ENCODE data around the gene NUP205.
A peak's percentile ranks its signal among the peaks of the same experiment; 100 is the strongest.
"Not testable (repeated sequence)": the region's sequence is repeated elsewhere in the genome, so short reads cannot be mapped to it uniquely, and the experiment has no call there.

NUP205 gene

DNA sequence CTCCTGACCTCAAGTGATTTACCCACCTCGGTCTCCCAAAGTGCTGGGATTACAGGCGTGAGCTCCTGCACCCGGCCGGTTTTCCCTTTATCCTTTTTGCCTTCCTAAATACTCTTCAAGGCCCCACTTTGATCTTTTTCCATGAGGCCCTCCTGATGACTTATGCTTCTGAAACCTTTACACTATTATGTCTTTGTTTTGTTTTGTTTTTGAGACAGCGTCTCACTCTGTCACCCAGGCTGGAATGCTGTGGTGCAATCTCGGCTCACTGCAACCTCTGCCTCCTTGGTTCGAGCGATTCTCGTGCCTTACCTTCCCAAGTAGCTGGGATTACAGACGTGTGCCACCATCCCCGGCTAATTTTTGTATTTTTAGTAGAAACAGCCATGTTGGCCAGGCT is 108.4 kb downstream of the NUP205 start (continued):
- TF ChIP-seq ZNF155 (tag by site-specific recombination; IDR thresholded peaks at IDR 0.05) (no peak), ZNF549 (tag by site-specific recombination; IDR thresholded peaks at IDR 0.05) (no peak), ZFP69B (tag by site-specific recombination; IDR thresholded peaks at IDR 0.05) (no peak), YY2 (tag by site-specific recombination; IDR thresholded peaks at IDR 0.05) (no peak), OVOL3 (tag by site-specific recombination; IDR thresholded peaks at IDR 0.05) (no peak), ZNF302 (tag by site-specific recombination; IDR thresholded peaks at IDR 0.05; ENCODE audit: low read depth) (no peak)
- TF ChIP-seq, protein P1, sequence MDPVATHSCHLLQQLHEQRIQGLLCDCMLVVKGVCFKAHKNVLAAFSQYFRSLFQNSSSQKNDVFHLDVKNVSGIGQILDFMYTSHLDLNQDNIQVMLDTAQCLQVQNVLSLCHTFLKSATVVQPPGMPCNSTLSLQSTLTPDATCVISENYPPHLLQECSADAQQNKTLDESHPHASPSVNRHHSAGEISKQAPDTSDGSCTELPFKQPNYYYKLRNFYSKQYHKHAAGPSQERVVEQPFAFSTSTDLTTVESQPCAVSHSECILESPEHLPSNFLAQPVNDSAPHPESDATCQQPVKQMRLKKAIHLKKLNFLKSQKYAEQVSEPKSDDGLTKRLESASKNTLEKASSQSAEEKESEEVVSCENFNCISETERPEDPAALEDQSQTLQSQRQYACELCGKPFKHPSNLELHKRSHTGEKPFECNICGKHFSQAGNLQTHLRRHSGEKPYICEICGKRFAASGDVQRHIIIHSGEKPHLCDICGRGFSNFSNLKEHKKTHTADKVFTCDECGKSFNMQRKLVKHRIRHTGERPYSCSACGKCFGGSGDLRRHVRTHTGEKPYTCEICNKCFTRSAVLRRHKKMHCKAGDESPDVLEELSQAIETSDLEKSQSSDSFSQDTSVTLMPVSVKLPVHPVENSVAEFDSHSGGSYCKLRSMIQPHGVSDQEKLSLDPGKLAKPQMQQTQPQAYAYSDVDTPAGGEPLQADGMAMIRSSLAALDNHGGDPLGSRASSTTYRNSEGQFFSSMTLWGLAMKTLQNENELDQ (tag by site-specific recombination; IDR thresholded peaks at IDR 0.05; ENCODE audit: low read depth), result no peak
- TF ChIP-seq, protein P2, sequence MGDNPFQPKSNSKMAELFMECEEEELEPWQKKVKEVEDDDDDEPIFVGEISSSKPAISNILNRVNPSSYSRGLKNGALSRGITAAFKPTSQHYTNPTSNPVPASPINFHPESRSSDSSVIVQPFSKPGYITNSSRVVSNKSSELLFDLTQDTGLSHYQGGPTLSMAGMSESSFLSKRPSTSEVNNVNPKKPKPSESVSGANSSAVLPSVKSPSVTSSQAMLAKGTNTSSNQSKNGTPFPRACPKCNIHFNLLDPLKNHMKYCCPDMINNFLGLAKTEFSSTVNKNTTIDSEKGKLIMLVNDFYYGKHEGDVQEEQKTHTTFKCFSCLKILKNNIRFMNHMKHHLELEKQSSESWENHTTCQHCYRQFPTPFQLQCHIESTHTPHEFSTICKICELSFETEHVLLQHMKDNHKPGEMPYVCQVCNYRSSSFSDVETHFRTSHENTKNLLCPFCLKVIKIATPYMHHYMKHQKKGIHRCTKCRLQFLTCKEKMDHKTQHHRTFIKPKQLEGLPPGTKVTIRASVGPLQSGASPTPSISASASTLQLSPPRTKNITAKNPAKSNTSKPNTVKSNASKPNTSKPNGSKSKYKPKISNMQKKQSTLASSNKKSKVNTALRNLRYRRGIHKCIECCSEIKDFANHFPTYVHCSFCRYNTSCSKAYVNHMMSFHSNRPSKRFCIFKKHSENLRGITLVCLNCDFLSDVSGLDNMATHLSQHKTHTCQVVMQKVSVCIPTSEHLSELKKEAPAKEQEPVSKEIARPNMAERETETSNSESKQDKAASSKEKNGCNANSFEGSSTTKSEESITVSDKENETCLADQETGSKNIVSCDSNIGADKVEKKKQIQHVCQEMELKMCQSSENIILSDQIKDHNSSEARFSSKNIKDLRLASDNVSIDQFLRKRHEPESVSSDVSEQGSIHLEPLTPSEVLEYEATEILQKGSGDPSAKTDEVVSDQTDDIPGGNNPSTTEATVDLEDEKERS (tag by site-specific recombination; IDR thresholded peaks at IDR 0.05), result no peak

DNA sequence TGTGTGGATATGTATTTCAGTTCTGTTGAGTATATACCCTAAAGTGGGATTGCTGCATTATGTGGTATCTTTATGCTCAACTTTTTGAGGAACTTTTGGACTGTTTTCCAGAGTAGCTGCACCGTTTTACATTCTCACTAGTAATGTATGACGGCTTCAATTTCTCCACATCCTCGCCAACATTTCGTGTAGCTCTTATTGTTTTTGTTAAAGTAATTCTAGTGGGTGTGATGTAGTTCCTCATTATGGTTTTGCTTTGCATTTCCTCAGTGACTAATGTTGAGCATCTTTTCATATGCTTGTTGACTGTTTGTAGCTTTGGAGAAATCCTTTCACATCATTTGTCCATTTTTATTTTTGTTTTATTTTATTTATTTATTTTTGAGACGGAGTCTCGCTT is 109.1 kb downstream of the NUP205 start:
- TF ChIP-seq ZNF768 (tag by site-specific recombination; IDR thresholded peaks at IDR 0.05) (no peak), ZNF16 (tag by site-specific recombination; IDR thresholded peaks at IDR 0.05; ENCODE audit: low read depth) (no peak), ZBTB7A (tag by site-specific recombination; IDR thresholded peaks at IDR 0.05; ENCODE audit: low read depth) (no peak), BCL11A (tag by site-specific recombination; IDR thresholded peaks at IDR 0.05; ENCODE audit: low read depth) (no peak), ZNF585B (tag by site-specific recombination; IDR thresholded peaks at IDR 0.05) (no peak)
- H3K27ac ChIP-seq (ENCODE audit: extremely low read depth, low read depth, low read length), result no peak overlapping the region
- H3K9me3 ChIP-seq (ENCODE audit: control insufficient read depth, insufficient read depth, low read depth, low read length), result no peaks in the 10 kb centered on the region
- ChIA-PET POLR2A (no interaction called here), CTCF (no interaction called here)
- peaks cover 0 to 5% of the 10 kb centered on the region in 2 experiments; a peak in 1 of 3 replicates for H3K36me3 ChIP-seq (ENCODE audit: control insufficient read depth in 2 of 2, insufficient read depth in 1 of 2, low read length in 2 of 2)
- H3K4me3 ChIP-seq (ENCODE audit: low read depth, low read length), result no peak overlapping the region
- no peaks in the 10 kb centered on the region for H3K4me1 ChIP-seq (ENCODE audit: control insufficient read depth, insufficient read depth, low read length)

DNA sequence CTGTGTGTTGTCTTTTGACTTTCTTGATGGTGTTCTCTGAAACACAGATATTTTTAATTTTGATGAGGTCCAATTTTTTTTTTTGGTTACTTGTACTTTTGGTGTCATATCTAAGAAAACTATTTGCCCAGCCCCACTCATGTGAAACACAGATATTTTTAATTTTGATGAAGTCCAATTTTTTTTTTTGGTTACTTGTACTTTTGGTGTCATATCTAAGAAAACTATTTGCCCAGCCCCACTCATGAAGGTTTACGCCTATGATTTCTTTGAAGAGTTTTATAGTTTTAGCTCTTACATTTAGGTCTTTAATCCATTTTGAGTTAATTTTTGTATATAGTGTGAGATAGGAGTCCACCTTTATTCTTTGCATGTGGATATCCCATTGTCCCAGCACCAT is 109.9 kb downstream of the NUP205 start:
- H3K4me1 ChIP-seq (ENCODE audit: control insufficient read depth, insufficient read depth, low read length); POLR2A ChIA-PET; H3K27ac ChIP-seq (ENCODE audit: extremely low read depth, low read depth, low read length); H3K9me3 ChIP-seq (ENCODE audit: control insufficient read depth, insufficient read depth, low read depth, low read length); CTCF ChIA-PET; H3K4me3 ChIP-seq (ENCODE audit: low read depth, low read length); H3K36me3 ChIP-seq (ENCODE audit: control insufficient read depth in 2 of 2, insufficient read depth in 1 of 2, low read length in 2 of 2): not testable (repeated sequence)

DNA sequence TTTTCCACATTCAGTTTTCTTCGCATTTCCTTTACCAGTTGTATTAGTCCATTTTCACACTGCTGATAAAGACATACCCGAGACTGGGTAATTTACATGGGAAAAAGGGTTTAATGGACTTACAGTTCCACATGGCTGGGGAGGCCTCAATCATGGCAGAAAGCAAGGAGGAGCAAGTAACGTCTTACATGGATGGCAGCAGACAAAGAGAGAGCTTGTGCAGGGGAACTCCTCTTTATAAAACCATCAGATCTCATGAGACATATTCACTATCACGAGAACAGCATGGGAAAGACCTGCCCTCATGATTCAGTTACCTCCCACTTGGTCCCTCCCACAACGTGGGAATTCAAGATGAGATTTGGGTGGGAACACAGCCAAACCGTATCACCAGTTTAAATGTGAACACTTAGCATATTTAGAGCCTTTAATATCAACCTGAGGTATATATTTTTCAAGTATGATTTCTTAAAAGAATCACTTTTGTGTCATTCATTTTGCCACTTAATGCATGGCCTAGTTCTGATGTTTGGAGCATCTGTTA is 111.2 kb downstream of the NUP205 start:
- peak; percentile 41 for TF ChIP-seq SETDB1 (IDR thresholded peaks at IDR 0.05; ENCODE audit: insufficient read length, low read length)
- CTCF ChIA-PET, result interaction anchor here (0.6 kb wide), 2 partner anchors 101 to 436 kb away, joined by 3 read pairs; no protein-coding TSS in a partner anchor
- H3K27ac ChIP-seq (ENCODE audit: extremely low read depth, low read depth, low read length), result not testable (repeated sequence)

More for the DNA sequence above, 111.2 kb downstream of the NUP205 start:
- H3K9me3 ChIP-seq (ENCODE audit: control insufficient read depth, insufficient read depth, low read depth, low read length); H3K36me3 ChIP-seq (ENCODE audit: control insufficient read depth in 2 of 2, insufficient read depth in 1 of 2, low read length in 2 of 2); POLR2A ChIA-PET; H3K4me1 ChIP-seq (ENCODE audit: control insufficient read depth, insufficient read depth, low read length); H3K4me3 ChIP-seq (ENCODE audit: low read depth, low read length): not testable (repeated sequence)

Measured in HEK293 (cell line).